ENCODE measurements around the gene NKX3-2. TPM values are rescaled to one million over a fixed set of nuclear protein-coding genes. Genes with fewer than 3 reads are reported as not detected.

Gene NKX3-2
- total RNA-seq, 1 donor from 2014 or later, result 4.5 TPM

DNA sequence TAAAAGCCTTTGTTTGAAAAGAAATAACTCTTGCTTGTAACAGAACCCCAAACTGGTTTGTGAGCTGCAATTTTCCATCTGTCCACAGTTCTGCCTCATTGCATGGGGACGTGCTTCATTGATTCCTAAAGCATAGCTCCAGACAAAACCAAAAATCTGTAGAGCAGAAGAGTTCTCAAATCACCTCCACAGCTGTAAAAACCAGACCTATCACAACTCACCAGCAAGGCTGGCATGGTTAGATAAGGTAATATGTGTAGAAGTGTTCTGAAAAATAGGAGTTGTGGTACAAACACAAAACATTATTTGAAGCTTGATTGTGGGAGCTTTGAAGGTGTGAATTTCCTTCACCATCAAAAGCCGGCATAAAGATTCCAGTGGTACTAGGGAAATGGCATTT, 47.7 kb downstream of the NKX3-2 start:
- Mint-ChIP-seq H3K36me3 (ENCODE audit: low read depth, unreplicated experiment) (no peaks in the 10 kb centered on the region), H3K4me1 (ENCODE audit: unreplicated experiment) (no peaks in the 10 kb centered on the region), H3K27me3 (ENCODE audit: unreplicated experiment) (no peaks in the 10 kb centered on the region), H3K27ac (ENCODE audit: unreplicated experiment) (no peak overlapping the region), H3K4me3 (ENCODE audit: unreplicated experiment) (no peak overlapping the region), H3K9me3 (ENCODE audit: unreplicated experiment) (no peaks in the 10 kb centered on the region)
- DNase-seq (ENCODE audit: low spot score), result no peak
- no peak for TF ChIP-seq CTCF (IDR thresholded peaks at IDR 0.05; ENCODE audit: unreplicated experiment)

DNA sequence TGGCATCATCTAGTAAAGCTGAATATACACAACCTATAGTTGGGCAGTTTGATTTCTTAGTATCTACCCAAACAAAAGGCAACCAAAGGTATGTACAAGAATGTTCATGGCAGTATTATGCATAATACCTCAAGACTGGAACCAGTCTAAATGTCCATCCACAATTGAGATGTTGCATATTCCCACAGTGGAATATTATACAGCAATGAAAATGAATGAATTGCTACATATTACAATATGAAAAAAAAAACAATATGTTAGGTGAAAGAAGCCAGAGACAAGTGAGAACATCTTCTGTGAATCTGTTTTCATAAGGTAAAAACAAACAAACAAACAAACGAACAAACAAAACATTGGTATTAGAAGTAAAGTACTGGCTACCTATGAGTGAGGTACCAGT, 48.6 kb downstream of the NKX3-2 start:
- TF ChIP-seq CTCF (IDR thresholded peaks at IDR 0.05; ENCODE audit: unreplicated experiment), result no peak
- no peak for DNase-seq (ENCODE audit: low spot score)
- H3K27ac Mint-ChIP-seq (ENCODE audit: unreplicated experiment), result no peak overlapping the region

GRCh38 chr4:13493793-13494192, 50.5 kb downstream of the NKX3-2 start:
- no peak overlapping the region for H3K4me3 Mint-ChIP-seq (ENCODE audit: unreplicated experiment)
- no peak for TF ChIP-seq CTCF (IDR thresholded peaks at IDR 0.05; ENCODE audit: unreplicated experiment)
- no peaks in the 10 kb centered on the region for H3K36me3 Mint-ChIP-seq (ENCODE audit: low read depth, unreplicated experiment)
- no peak for DNase-seq (ENCODE audit: low spot score)
- no peaks in the 10 kb centered on the region for H3K4me1 Mint-ChIP-seq (ENCODE audit: unreplicated experiment)
- no peaks in the 10 kb centered on the region for H3K27me3 Mint-ChIP-seq (ENCODE audit: unreplicated experiment)
- H3K27ac Mint-ChIP-seq (ENCODE audit: unreplicated experiment), result no peak overlapping the region
- no peaks in the 10 kb centered on the region for H3K9me3 Mint-ChIP-seq (ENCODE audit: unreplicated experiment)

More for the DNA sequence above, 48.6 kb downstream of the NKX3-2 start:
- no peaks in the 10 kb centered on the region for H3K27me3 Mint-ChIP-seq (ENCODE audit: unreplicated experiment)
- H3K9me3 Mint-ChIP-seq (ENCODE audit: unreplicated experiment), result no peaks in the 10 kb centered on the region
- no peaks in the 10 kb centered on the region for H3K36me3 Mint-ChIP-seq (ENCODE audit: low read depth, unreplicated experiment)
- H3K4me1 Mint-ChIP-seq (ENCODE audit: unreplicated experiment), result no peaks in the 10 kb centered on the region
- H3K4me3 Mint-ChIP-seq (ENCODE audit: unreplicated experiment), result no peak overlapping the region

DNA sequence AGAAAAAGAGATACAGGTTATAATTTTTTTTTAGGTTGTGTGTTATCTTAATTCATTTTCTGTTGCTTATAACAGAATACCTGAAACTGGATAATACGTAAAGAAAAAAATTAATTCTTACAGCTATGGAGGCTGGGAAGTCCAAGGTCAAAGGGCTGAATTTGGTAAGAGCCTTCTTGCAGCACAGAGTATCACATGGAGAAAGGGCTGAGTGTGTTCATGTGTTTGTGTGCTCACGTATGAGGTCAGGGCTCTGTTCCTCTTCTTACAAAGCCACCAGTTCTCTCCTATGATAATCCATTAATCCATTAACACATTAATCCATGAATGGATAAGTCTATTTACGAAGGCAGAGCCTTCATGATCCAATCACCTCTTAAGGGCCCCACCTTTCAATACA, 51.6 kb downstream of the NKX3-2 start:
- no peak overlapping the region for H3K4me3 Mint-ChIP-seq (ENCODE audit: unreplicated experiment)
- no peaks in the 10 kb centered on the region for H3K9me3 Mint-ChIP-seq (ENCODE audit: unreplicated experiment)
- no peaks in the 10 kb centered on the region for H3K27me3 Mint-ChIP-seq (ENCODE audit: unreplicated experiment)
- TF ChIP-seq CTCF (IDR thresholded peaks at IDR 0.05; ENCODE audit: unreplicated experiment), result no peak
- no peak overlapping the region for H3K27ac Mint-ChIP-seq (ENCODE audit: unreplicated experiment)
- DNase-seq (ENCODE audit: low spot score), result no peak
- H3K4me1 Mint-ChIP-seq (ENCODE audit: unreplicated experiment), result no peaks in the 10 kb centered on the region
- no peaks in the 10 kb centered on the region for H3K36me3 Mint-ChIP-seq (ENCODE audit: low read depth, unreplicated experiment)

Other genes with a start within 250 kb of the NKX3-2 start
- 17.5 TPM for gene RAB28, start 60.2 kb downstream of the NKX3-2 start, total RNA-seq (ENCODE audit: unreplicated experiment)
- gene BOD1L1, start 83.2 kb upstream of the NKX3-2 start, total RNA-seq (ENCODE audit: unreplicated experiment), result 49.7 TPM

All from endothelial cell (in vitro differentiated cells).